NCI-H460 (cell line): ENCODE data around the gene DMWD. TPM values are rescaled to one million over a fixed set of nuclear protein-coding genes. Genes with fewer than 3 reads are reported as not detected.
"Not testable (repeated sequence)": the region's sequence is repeated elsewhere in the genome, so short reads cannot be mapped to it uniquely, and the experiment has no call there.

Experiments
- DNase-seq: peaks from one replicate; pipeline ENCODE4 v3.0.0-alpha.2; 2016; ENCODE audit warnings: low read depth; ENCODE audit errors: extremely low read depth
- total RNA-seq: library from RNA; depleted of rRNA; stranded (reverse); fragments of >200 nt; shearing (Covaris generic); gene quantifications from 2 replicates; pipeline ENCODE4 v1.2.3, GENCODE V29; 2014; rRNA removed

DMWD gene
- total RNA-seq, 1 experiment from 2014 or later: 21.2 TPM

DNA sequence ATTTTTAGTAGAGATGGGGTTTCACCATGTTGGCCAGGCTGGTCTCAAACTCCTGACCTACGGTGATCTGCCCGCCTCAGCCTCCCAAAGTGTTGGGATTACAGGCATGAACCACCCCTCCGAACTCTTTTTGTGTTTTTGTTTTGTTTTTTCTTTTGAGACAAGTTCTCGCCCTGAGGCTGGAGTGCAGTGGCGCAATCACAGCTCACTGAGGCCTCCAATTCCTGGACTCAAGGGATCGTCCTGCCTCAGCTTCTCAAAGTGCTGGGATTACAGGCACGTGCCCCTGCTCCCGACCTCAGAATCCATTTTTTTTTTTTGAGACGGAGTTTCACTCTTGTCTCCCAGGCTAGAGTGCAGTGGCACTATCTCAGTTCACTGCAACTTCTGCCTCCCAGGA lies 35.0 kb downstream of the DMWD start:
- no peak for DNase-seq

DNA sequence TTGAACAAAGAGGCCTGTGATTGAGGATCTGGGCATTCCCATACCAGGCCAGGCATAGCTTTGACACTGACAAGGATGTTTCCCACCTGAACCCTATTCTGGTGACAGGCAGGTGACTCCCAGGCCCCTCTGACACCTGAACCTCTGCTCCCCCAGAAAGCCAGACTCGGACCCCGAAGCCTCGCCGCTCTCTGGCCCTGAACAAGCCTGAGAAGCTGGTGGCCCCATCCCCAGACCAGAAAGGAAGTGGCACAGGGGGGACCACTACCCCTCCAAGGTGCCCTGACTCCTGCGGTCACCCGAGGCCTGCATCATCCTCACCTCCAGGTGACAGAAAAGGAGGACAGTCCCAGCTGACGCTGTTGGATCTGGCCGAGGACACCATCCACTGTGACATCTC lies 38.3 kb downstream of the DMWD start:
- no peak for DNase-seq

DNA sequence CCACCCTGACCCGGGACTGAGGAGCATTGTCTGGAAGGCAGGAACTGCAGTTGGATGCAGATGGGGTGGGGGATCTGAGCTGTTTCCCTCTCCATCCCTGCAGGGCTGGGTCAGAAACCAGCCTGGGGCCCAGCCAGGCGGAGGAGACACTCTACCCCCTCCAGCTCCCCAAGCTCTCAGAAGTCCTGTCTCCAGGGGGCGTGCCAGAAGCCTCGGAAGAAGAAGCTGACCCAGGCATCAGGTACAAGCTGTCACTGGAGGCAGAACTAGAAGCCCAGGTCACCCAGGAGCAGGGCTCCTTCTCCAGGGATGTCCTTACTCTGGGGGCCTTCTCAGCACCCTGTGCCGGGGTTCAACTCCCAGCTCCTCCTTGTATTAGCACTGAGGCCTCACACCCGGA lies 39.1 kb downstream of the DMWD start:
- no peak for DNase-seq

DNA sequence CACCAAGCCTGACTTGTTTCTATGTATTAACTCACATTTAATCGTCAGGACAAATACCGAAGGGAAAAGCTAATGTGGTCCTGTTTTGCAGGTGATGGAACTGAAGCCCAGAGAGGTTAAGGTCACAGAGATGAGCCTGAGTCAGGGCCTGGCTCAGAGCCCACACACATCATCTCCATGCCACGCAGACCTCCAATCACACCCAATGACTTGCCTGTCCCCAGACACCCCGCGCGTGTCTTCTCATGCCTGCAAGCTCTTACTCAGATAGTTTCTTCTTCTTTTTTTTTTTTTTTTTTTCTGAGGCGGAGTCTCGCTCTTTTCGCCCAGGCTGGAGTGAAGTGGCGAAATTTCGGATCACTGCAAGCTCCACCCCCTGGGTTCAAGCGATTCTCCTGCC lies 40.0 kb downstream of the DMWD start:
- DNase-seq: no peak

DNA sequence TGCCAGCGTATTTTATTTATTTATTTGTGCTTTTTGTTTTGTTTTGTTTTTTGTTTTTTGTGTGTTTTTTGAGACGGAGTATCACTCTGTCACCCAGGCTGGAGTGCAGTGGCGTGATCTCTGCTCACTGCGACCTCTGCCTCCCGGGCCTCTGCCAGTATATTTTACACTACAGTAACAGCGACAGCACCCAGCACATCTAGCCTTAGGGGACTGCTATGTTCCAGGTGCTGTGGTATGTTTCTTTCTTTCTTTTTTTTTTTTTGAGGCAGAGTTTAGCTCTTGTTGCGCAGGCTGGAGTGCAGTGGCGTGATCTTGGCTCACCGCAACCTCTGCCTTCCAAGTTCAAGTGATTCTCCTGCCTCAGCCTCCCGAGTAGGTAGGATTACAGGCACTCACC lies 41.2 kb downstream of the DMWD start:
- DNase-seq: not testable (repeated sequence)

DNA sequence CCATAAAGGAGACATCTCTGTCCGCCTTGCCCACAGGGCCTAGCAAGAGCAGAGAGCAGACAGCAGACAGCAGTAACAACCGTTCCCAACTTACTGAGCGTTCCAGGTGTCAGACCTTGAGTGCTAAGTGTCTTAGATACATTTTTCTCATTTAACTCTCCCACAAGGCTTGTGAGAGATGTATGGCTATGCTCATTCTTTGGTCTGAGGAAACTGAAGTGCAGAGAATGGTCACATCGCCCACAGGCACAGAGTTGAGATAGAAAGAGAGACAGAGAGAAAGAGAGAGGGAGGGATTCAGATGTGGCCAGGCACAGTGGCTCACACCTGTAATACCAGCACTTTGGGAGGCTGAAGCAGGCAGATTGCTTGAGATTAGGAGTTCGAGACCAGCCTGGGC lies 45.1 kb downstream of the DMWD start:
- no peak for DNase-seq

DNA sequence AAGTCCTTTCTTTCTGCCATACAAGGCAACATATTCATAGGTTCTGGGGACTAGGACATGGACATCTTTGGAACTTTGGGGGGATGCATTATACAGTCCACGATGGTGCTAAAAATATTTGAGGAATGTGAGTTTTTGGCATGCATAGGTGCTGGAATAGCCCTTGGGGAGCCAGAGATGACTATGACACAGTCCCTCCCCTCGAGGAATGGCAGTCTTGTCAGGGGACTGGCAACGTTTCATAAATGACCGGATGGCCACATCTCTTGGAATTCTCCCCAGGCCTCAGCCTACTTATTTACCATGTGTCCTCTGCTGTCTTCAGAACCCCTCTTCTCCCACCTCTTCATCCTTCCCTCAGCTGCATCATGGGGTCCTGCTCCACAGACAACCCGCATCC lies 45.8 kb downstream of the DMWD start:
- DNase-seq: no peak

DNA sequence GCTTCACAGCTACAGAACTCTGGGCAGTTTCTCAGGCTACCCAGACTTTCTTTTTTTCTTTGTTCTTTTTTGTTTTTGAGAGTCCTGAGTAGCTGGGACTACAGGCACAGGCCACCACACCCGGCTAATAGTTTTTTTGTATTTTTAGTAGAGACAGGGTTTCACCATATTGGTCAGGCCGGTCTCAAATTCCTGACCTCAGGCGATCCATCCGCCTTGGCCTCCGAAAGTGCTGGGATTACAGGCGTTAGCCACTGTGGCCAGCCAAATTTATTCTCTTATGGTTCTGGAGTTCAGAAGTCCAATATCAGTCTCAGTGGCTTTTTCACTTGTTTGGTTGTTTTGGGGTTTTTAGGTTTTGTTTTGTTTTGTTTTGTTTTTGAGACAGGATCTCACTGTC lies 47.0 kb downstream of the DMWD start:
- no peak for DNase-seq

DNA sequence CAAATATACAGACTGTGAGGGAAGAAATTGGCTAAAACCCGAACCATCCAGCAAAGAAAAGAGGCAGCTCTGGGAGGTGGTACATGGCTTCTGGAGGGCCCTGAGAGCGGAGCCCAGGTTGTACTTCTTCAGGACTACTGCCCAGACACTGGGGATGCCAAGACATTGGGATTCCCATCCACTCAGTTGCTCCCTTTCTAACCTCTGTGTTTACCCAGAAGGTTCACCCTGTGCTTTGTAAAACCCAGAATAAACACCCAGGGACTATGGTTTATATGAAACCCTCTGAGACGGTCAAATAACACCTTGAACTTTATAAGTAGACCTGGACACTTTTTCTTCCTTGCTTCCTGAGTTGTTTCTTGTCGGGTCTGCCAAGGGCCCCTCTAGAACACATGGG lies 49.7 kb downstream of the DMWD start:
- no peak for DNase-seq

DNA sequence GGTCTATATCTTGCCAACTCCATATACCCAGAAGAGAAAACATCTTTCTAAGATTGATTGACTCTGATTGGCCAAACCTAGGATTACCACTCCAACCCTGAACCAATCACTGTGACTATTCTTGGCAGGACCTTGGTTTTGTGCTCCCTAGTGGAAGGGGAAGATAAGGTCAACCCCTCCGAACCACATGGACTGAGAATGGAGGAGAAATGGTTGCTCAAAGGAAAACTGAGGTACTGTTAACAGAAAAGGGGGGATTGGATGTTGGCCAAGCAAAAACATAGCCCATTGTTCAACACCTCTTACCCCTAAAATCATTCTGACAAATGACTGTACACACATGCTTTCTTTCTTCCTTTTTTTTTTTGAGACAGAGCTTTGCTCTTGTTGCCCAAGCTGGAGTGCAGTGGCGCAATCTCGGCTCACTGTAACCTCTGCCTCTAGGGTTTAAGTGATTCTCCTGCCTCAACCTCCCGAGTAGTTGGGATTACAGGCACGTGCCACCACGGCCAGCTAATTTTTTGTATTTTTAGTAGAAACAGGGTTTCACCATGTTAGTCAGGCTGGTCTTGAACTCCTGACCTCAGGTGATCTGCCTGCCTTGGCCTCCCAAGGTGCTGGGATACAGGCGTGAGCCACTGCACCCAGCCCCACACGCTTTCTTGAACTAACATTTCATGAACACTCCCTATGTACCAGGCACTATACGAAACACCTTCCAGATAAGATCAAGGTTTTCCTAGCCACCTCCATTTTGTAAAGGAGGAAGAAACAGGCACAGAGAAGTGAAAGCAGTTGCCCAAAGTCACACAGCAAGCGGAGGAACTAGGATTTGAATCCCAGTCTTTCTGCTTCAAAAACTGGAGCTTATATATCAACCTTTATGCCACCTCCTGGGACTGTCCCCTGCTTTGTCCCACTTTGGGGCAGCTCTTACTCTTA lies 52.9 kb downstream of the DMWD start:
- DNase-seq: no peak

DNA sequence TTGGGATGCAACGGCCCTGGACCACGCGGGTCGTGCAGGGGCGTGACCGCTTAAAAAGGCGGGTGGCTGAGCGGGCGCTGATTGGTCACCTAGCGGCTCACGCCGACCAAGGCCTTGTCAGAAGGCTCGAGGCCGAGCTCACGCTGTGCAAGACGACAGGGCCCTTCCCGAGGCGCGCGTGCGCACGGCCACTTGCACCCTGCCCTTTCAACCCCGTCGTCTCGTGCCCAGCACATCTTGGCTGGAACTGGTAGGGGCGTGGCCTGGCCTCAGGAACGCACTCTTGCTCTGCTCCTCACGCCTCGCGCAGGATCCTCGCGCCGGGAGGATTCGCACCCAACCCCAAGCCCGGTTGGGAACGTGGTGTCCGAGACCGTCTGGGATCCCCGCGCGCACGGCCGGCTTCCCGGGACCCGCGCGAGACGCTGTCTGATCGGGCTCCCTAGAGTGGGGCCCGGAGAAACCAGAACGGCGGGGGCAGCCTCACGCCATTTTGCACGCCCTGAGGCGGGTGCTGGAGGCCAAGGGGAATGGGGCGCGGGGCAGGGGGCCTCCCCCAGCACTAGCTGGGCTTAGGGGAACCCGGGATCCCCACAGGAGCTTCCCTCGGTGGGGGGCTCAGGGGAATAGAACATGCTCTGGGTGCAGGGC lies 59.4 kb downstream of the DMWD start, which contains the start of gene MEIOSIN:
MEIOSIN (plus strand) TSS at position 280 of the 651 bp plus-strand sequence. CDS start 1,938 bp downstream, outside the sequence.
- no peak for DNase-seq

Other genes starting within 250 kb of the DMWD start
- gene OPA3, start 208.0 kb downstream of the DMWD start, total RNA-seq: 6.0 and 6.3 TPM in 2 replicates
- 0.09 and 0.57 TPM in 2 replicates for gene GPR4, start 190.6 kb downstream of the DMWD start, total RNA-seq
- gene EML2, start 153.4 kb downstream of the DMWD start, total RNA-seq: 19.1 and 21.4 TPM in 2 replicates
- 0.69 and 1.1 TPM in 2 replicates for gene GIPR, start 124.6 kb downstream of the DMWD start, total RNA-seq
- gene SNRPD2, start 100.9 kb downstream of the DMWD start, total RNA-seq: 213 and 246 TPM in 2 replicates
- gene QPCTL, start 100.2 kb downstream of the DMWD start, total RNA-seq: 6.3 and 6.6 TPM in 2 replicates
- gene FBXO46, start 61.9 kb downstream of the DMWD start, total RNA-seq: 9.8 and 11.5 TPM in 2 replicates
- not detected in 2 replicates for gene MEIOSIN, start 59.4 kb downstream of the DMWD start, total RNA-seq
- 10.3 and 13.3 TPM in 2 replicates for gene SIX5, start 23.6 kb downstream of the DMWD start, total RNA-seq
- gene DMPK, start 10.4 kb downstream of the DMWD start, total RNA-seq: 10.1 and 10.6 TPM in 2 replicates
- gene RSPH6A, start 22.5 kb upstream of the DMWD start, total RNA-seq: 0.05 TPM in 1 of 2 replicates, not detected in the other
- gene SYMPK, start 70.3 kb upstream of the DMWD start, total RNA-seq: 26.6 and 27.8 TPM in 2 replicates
- 0.14 TPM in 1 of 2 replicates, not detected in the other for gene FOXA3, start 71.5 kb upstream of the DMWD start, total RNA-seq
- gene IRF2BP1, start 93.3 kb upstream of the DMWD start, total RNA-seq: 19.2 and 19.7 TPM in 2 replicates
- 1.2 and 2.7 TPM in 2 replicates for gene MYPOP, start 109.8 kb upstream of the DMWD start, total RNA-seq
- not detected in 2 replicates for gene NANOS2, start 121.9 kb upstream of the DMWD start, total RNA-seq
- gene NOVA2, start 181.0 kb upstream of the DMWD start, total RNA-seq: 0.06 TPM in 1 of 2 replicates, not detected in the other
- 1.5 and 3.7 TPM in 2 replicates for gene CCDC61, start 202.6 kb upstream of the DMWD start, total RNA-seq
- gene PGLYRP1, start 230.2 kb upstream of the DMWD start, total RNA-seq: not detected in 2 replicates
- gene IGFL4, start 248.2 kb upstream of the DMWD start, total RNA-seq: 0.25 TPM in 1 of 2 replicates, not detected in the other